ENCODE data around the gene ZGLP1. TPM values are rescaled to one million over a fixed set of nuclear protein-coding genes. Genes with fewer than 3 reads are reported as not detected.
A peak's percentile ranks its signal among the peaks of the same experiment; 100 is the strongest.

Gene ZGLP1
- 6.2 TPM for total RNA-seq
- long read RNA-seq: 0 reads

- TF ChIP-seq, protein P1, sequence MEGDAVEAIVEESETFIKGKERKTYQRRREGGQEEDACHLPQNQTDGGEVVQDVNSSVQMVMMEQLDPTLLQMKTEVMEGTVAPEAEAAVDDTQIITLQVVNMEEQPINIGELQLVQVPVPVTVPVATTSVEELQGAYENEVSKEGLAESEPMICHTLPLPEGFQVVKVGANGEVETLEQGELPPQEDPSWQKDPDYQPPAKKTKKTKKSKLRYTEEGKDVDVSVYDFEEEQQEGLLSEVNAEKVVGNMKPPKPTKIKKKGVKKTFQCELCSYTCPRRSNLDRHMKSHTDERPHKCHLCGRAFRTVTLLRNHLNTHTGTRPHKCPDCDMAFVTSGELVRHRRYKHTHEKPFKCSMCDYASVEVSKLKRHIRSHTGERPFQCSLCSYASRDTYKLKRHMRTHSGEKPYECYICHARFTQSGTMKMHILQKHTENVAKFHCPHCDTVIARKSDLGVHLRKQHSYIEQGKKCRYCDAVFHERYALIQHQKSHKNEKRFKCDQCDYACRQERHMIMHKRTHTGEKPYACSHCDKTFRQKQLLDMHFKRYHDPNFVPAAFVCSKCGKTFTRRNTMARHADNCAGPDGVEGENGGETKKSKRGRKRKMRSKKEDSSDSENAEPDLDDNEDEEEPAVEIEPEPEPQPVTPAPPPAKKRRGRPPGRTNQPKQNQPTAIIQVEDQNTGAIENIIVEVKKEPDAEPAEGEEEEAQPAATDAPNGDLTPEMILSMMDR (IDR thresholded peaks at IDR 0.05): no peak
- H3K27ac ChIP-seq: no peak within 1 kb of the TSS
- H3K4me3 ChIP-seq: no peak within 1 kb of the TSS
- ATAC-seq (no peak), DNase-seq (no peak)
- intact Hi-C loops (cut with DNase I): no loop called here
- H3K4me1 ChIP-seq: peaks cover under 1% of the 10 kb centered on the region
- H3K36me3 ChIP-seq: peaks cover 8% of the 10 kb centered on the region
- no peaks in the 10 kb centered on the region for H3K27me3 ChIP-seq (ENCODE audit: low read depth)
- H3K9me3 ChIP-seq: no peaks in the 10 kb centered on the region
Observed at GRCh38 chr19:10309423-10309822, at the start of gene ZGLP1. Gene ZGLP1 (minus strand): TSS chr19:10309815.

DNA sequence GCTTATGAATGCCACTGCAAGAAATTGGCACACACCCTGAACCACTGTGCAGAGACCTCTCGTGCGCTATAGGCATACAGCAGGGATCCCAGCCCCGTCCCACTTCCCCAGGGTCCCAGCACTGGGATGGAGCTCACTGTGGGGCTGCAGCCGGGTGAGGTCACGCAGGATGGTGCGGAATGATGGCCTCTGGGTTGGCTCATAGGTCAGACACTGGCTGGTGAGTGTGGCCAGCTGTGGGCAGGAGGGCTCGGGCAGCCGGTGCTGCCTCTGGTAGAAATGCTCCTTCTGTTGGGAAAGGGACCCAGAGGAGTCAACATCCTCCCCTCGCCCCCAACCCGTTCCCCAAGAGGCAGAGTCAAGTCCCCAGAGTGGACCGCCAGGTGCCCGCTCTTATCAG lies 46.8 kb upstream of the ZGLP1 start:
- no peaks in the 10 kb centered on the region for H3K27me3 ChIP-seq (ENCODE audit: low read depth)
- intact Hi-C loops (cut with DNase I): no loop called here
- DNase-seq (no peak), ATAC-seq (no peak)
- no peaks in the 10 kb centered on the region for H3K4me1 ChIP-seq
- no peak overlapping the region for H3K4me3 ChIP-seq
- peaks cover 97% of the 10 kb centered on the region for H3K36me3 ChIP-seq
- H3K9me3 ChIP-seq: no peaks in the 10 kb centered on the region
- TF ChIP-seq, protein P1 (IDR thresholded peaks at IDR 0.05): no peak
- H3K27ac ChIP-seq: no peak overlapping the region

DNA sequence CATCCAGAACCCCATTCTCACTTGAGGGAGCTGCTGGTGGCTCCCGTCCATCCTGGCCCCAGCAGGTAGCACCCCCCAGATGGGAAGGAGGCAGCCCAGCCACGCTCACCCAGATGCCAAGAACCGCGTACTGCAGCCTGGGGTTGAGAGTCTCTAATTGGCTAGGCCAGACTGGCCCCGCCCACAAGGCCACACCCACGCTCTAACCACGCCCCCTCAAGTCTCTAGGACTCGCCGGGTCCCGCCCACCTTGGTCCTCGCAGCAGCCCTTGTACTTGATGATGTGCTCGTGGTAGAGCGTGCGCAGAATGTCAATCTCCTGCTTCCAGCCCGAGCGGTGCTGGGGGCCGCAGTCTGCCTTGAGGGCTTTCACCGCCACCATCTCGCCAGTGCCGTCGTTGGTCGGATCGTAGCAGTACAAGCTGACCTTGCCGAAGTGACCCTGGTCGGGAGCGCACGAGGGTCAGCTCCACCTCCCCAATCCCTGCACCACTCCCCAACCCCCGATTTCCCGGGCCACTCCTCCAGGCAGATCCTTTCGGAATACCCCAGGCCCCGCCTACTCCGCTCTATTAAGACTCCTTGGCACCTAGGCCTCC lies 44.3 kb upstream of the ZGLP1 start:
- H3K4me1 ChIP-seq: no peaks in the 10 kb centered on the region
- DNase-seq (no peak), ATAC-seq (peak; percentile 25 to 51)
- H3K9me3 ChIP-seq: no peaks in the 10 kb centered on the region
- H3K27ac ChIP-seq: no peak overlapping the region
- intact Hi-C loops (cut with DNase I): no loop called here
- TF ChIP-seq, protein P1 (IDR thresholded peaks at IDR 0.05): no peak
- H3K36me3 ChIP-seq: peaks cover 94% of the 10 kb centered on the region
- no peak overlapping the region for H3K4me3 ChIP-seq
- no peaks in the 10 kb centered on the region for H3K27me3 ChIP-seq (ENCODE audit: low read depth)

- H3K36me3 ChIP-seq: peaks cover 86% of the 10 kb centered on the region
- H3K4me1 ChIP-seq: no peaks in the 10 kb centered on the region
- TF ChIP-seq, protein P1 (IDR thresholded peaks at IDR 0.05): no peak
- intact Hi-C loops (cut with DNase I): no loop called here
- no peaks in the 10 kb centered on the region for H3K9me3 ChIP-seq
- H3K4me3 ChIP-seq: no peak overlapping the region
- H3K27ac ChIP-seq: no peak overlapping the region
- no peak for DNase-seq
- ATAC-seq: peak; percentile 30 to 31
- no peaks in the 10 kb centered on the region for H3K27me3 ChIP-seq (ENCODE audit: low read depth)
Observed at GRCh38 chr19:10352764-10353671, 43.4 kb upstream of the ZGLP1 start.

DNA sequence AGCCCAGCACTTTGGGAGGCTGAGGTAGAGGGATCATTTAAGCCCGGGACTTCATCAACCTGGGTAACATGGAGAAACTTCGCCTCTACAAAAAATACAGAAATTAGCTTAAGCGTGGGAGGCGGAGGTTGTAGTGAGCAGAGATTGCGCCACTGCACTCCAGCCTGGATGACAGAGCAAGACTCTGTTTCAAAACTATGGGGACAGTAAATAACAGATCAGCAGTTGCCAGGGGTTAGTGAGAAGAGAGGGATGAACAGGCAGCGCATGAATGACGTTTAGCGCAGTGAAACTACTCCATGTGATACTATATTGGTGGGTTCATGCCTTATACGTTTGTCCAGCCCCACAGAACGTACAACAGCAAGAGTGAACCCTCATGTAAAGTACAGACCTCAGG lies 36.9 kb upstream of the ZGLP1 start:
- TF ChIP-seq, protein P1 (IDR thresholded peaks at IDR 0.05): no peak
- DNase-seq (peak; percentile 84), ATAC-seq (peak; percentile 92 to 93)
- no peaks in the 10 kb centered on the region for H3K9me3 ChIP-seq
- H3K27me3 ChIP-seq (ENCODE audit: low read depth): no peaks in the 10 kb centered on the region
- no peak overlapping the region for H3K4me3 ChIP-seq
- peak overlapping the region; percentile 59 for H3K27ac ChIP-seq
- H3K36me3 ChIP-seq: peaks cover 22% of the 10 kb centered on the region
- intact Hi-C loops (cut with DNase I): no loop called here
- H3K4me1 ChIP-seq: peaks cover 4% of the 10 kb centered on the region

Data from lower lobe of right lung (tissue), 2 donors.